GM21825 (cell line): Measurements from ENCODE around the gene UTY.

Source experiments
- ATAC-seq: cut with Tn5 transposase; IDR thresholded peaks from one replicate; pipeline ENCODE4 v1.9.1; 2021; ENCODE audit warnings: mild to moderate bottlenecking, moderate library complexity; ENCODE audit not compliant: unreplicated experiment

Gene UTY

GRCh38 chrY:13479828-13480227 is at the start of gene UTY:
Gene UTY (minus strand): TSS chrY:13480033. CDS start chrY:13479665, 368 bp downstream.
- ATAC-seq, result no peak

GRCh38 chrY:13520474-13520873 is 40.6 kb upstream of the UTY start:
- ATAC-seq, result no peak

- no peak for ATAC-seq
Observed at GRCh38 chrY:13501215-13501614, 21.4 kb upstream of the UTY start.

- ATAC-seq, result no peak
Observed at GRCh38 chrY:13493737-13494136, 13.9 kb upstream of the UTY start.

- ATAC-seq, result no peak
Observed at GRCh38 chrY:13492408-13492807, 12.6 kb upstream of the UTY start.

GRCh38 chrY:13488738-13489137 is 8.9 kb upstream of the UTY start:
- no peak for ATAC-seq

- ATAC-seq, result no peak
Observed at GRCh38 chrY:13479121-13479711, 617 bp downstream of the UTY start.

GRCh38 chrY:13478126-13478785 is 1.6 kb downstream of the UTY start:
- no peak for ATAC-seq

GRCh38 chrY:13474997-13475396 is 4.8 kb downstream of the UTY start:
- no peak for ATAC-seq

GRCh38 chrY:13451572-13451971 is 28.3 kb downstream of the UTY start:
- no peak for ATAC-seq

GRCh38 chrY:13450596-13451130 is 29.2 kb downstream of the UTY start:
- no peak for ATAC-seq

- no peak for ATAC-seq
Observed at GRCh38 chrY:13445566-13445965, 34.3 kb downstream of the UTY start.

GRCh38 chrY:13443146-13443545 is 36.7 kb downstream of the UTY start:
- ATAC-seq, result no peak

GRCh38 chrY:13440811-13441210 is 39.0 kb downstream of the UTY start:
- no peak for ATAC-seq

- no peak for ATAC-seq
Observed at GRCh38 chrY:13435968-13436937, 43.6 kb downstream of the UTY start.

GRCh38 chrY:13435206-13435967 is 44.4 kb downstream of the UTY start:
- no peak for ATAC-seq

- ATAC-seq, result no peak
Observed at GRCh38 chrY:13432293-13433025, 47.4 kb downstream of the UTY start.

- no peak for ATAC-seq
Observed at GRCh38 chrY:13429551-13429950, 50.3 kb downstream of the UTY start.

- no peak for ATAC-seq
Observed at GRCh38 chrY:13423281-13423732, 56.5 kb downstream of the UTY start.
